Astrocyte (in vitro differentiated cells and primary cell): ENCODE results near the gene HFE. TPM values are rescaled to one million over a fixed set of nuclear protein-coding genes. Genes with fewer than 3 reads are reported as not detected.

Experiments
- DNase-seq: peaks from one replicate; pipeline ENCODE4 v3.0.0-alpha.2; 2010; ENCODE audit warnings: low read depth
- FAIRE-seq: peaks from 2 replicates; lab custom pipeline; 2011; peaks lifted over from hg19 to GRCh38; lab: Jason Lieb, UNC
- H2AFZ ChIP-seq: 2 replicates; pipeline ENCODE4 v1.6.0; 2012; ENCODE audit warnings: low read depth, low read length, inconsistent platforms
- H3K27ac ChIP-seq: 2 replicates; pipeline ENCODE4 v1.5.1; 2011; ENCODE audit warnings: low read depth, low read length, inconsistent platforms
- H3K27me3 ChIP-seq: 2 replicates; pipeline ENCODE4 v1.6.0; 2011; ENCODE audit warnings: low read length, inconsistent platforms; ENCODE audit not compliant: insufficient read depth
- H3K36me3 ChIP-seq: 2 replicates; pipeline ENCODE4 v1.5.1; 2011; ENCODE audit warnings: low read length, inconsistent platforms; ENCODE audit not compliant: insufficient read depth
- H3K4me1 ChIP-seq: 2 replicates; pipeline ENCODE4 v1.5.1; 2011; ENCODE audit warnings: low read length, inconsistent platforms; ENCODE audit not compliant: insufficient read depth
- H3K4me2 ChIP-seq: 2 replicates; pipeline ENCODE4 v1.6.0; 2012; ENCODE audit warnings: low read length, inconsistent platforms
- H3K4me3 ChIP-seq: 2 replicates; pipeline ENCODE4 v1.5.1; 2011; ENCODE audit warnings: low read depth, mild to moderate bottlenecking, low read length, inconsistent platforms; ENCODE audit not compliant: insufficient read depth
- H3K79me2 ChIP-seq: 2 replicates; pipeline ENCODE4 v1.6.0; 2012; ENCODE audit warnings: mild to moderate bottlenecking, low read length, inconsistent platforms; ENCODE audit not compliant: insufficient read depth
- H3K9ac ChIP-seq: 2 replicates; pipeline ENCODE4 v1.6.0; 2012; ENCODE audit warnings: mild to moderate bottlenecking, low read length, inconsistent platforms
- H3K9me3 ChIP-seq: 2 replicates; pipeline ENCODE4 v1.5.1; 2012; ENCODE audit warnings: low read depth, mild to moderate bottlenecking, low read length, inconsistent platforms; ENCODE audit not compliant: insufficient read depth
- H4K20me1 ChIP-seq: 2 replicates; pipeline ENCODE4 v1.6.0; 2012; ENCODE audit warnings: low read length, inconsistent platforms; ENCODE audit not compliant: insufficient read depth
- H3K27ac Mint-ChIP-seq: one replicate; pipeline ENCODE4 v1.8.0; 2021; ENCODE audit warnings: mild to moderate bottlenecking, mixed read lengths; ENCODE audit not compliant: unreplicated experiment
- H3K27me3 Mint-ChIP-seq: one replicate; pipeline ENCODE4 v1.8.0; 2021; ENCODE audit warnings: low read depth, mixed read lengths; ENCODE audit not compliant: unreplicated experiment
- H3K36me3 Mint-ChIP-seq: one replicate; pipeline ENCODE4 v1.8.0; 2021; ENCODE audit warnings: low read depth, mixed read lengths; ENCODE audit not compliant: unreplicated experiment
- H3K4me1 Mint-ChIP-seq: one replicate; pipeline ENCODE4 v1.8.0; 2021; ENCODE audit warnings: low read depth, mixed read lengths; ENCODE audit not compliant: unreplicated experiment
- H3K4me3 Mint-ChIP-seq: one replicate; pipeline ENCODE4 v1.8.0; 2021; ENCODE audit warnings: mild to moderate bottlenecking, moderate library complexity, mixed read lengths; ENCODE audit not compliant: unreplicated experiment
- H3K9me3 Mint-ChIP-seq: one replicate; pipeline ENCODE4 v1.8.0; 2021; ENCODE audit warnings: mild to moderate bottlenecking, mixed read lengths; ENCODE audit not compliant: unreplicated experiment
- CTCF ChIP-seq: IDR thresholded peaks from 2 replicates; pipeline ENCODE4 v1.5.1; 2011; ENCODE audit warnings: low read depth, mild to moderate bottlenecking, inconsistent platforms, low read length, moderate library complexity; ENCODE audit not compliant: insufficient read depth
- EZH2 ChIP-seq: IDR thresholded peaks from 2 replicates; pipeline ENCODE4 v1.6.1; 2012; ENCODE audit warnings: mild to moderate bottlenecking, low read length, inconsistent platforms; ENCODE audit not compliant: insufficient read depth
- total RNA-seq: library from RNA; stranded (reverse); gene quantifications from 2 replicates; pipeline ENCODE4 v1.2.1, GENCODE V29; 2021

The HFE gene
- total RNA-seq, 1 donor from 2014 or later = 5.7 TPM

GRCh38 chr6:26133730-26134129 is 46.5 kb downstream of the HFE start:
- no peak overlapping the region for H2AFZ ChIP-seq
- no peak overlapping the region for H3K4me3 Mint-ChIP-seq
- peaks cover 7% of the 10 kb centered on the region for H4K20me1 ChIP-seq
- H3K9me3 ChIP-seq = no peaks in the 10 kb centered on the region
- H3K4me1 Mint-ChIP-seq = peaks cover 23% of the 10 kb centered on the region
- peaks cover 2% of the 10 kb centered on the region for H3K36me3 ChIP-seq
- TF ChIP-seq CTCF (no peak), EZH2 (no peak)
- H3K27ac ChIP-seq = no peak overlapping the region
- peaks cover 22% of the 10 kb centered on the region for H3K36me3 Mint-ChIP-seq
- no peak overlapping the region for H3K27ac Mint-ChIP-seq
- H3K9ac ChIP-seq = no peak overlapping the region
- H3K9me3 Mint-ChIP-seq = no peaks in the 10 kb centered on the region
- no peaks in the 10 kb centered on the region for H3K4me1 ChIP-seq
- H3K4me3 ChIP-seq = no peak overlapping the region
- no peak overlapping the region for H3K4me2 ChIP-seq
- no peaks in the 10 kb centered on the region for H3K27me3 ChIP-seq
- no peaks in the 10 kb centered on the region for H3K27me3 Mint-ChIP-seq
- H3K79me2 ChIP-seq = no peaks in the 10 kb centered on the region
- no peak for FAIRE-seq
- DNase-seq = no peak

GRCh38 chr6:26136321-26136720 is 49.1 kb downstream of the HFE start:
- H3K27ac ChIP-seq = no peak overlapping the region
- TF ChIP-seq EZH2 (no peak), CTCF (no peak)
- FAIRE-seq (no peak), DNase-seq (no peak)
- H3K27me3 ChIP-seq = no peaks in the 10 kb centered on the region
- H3K9ac ChIP-seq = no peak overlapping the region
- H3K9me3 ChIP-seq = no peaks in the 10 kb centered on the region
- no peaks in the 10 kb centered on the region for H3K9me3 Mint-ChIP-seq
- H3K27ac Mint-ChIP-seq = no peak overlapping the region
- H3K4me2 ChIP-seq = no peak overlapping the region
- H3K4me1 Mint-ChIP-seq = peaks cover 24% of the 10 kb centered on the region
- no peak overlapping the region for H3K4me3 ChIP-seq
- H2AFZ ChIP-seq = no peak overlapping the region
- H3K79me2 ChIP-seq = no peaks in the 10 kb centered on the region
- H4K20me1 ChIP-seq = peaks cover 5% of the 10 kb centered on the region
- H3K36me3 Mint-ChIP-seq = peaks cover 27% of the 10 kb centered on the region
- H3K27me3 Mint-ChIP-seq = no peaks in the 10 kb centered on the region
- no peaks in the 10 kb centered on the region for H3K4me1 ChIP-seq
- H3K4me3 Mint-ChIP-seq = no peak overlapping the region
- H3K36me3 ChIP-seq = peaks cover 2% of the 10 kb centered on the region

GRCh38 chr6:26140254-26140966 is 53.2 kb downstream of the HFE start:
- Mint-ChIP-seq H3K9me3 (peaks cover 2% of the 10 kb centered on the region), H3K27me3 (no peaks in the 10 kb centered on the region), H3K4me3 (peak overlapping the region; percentile 61), H3K4me1 (peaks cover 25% of the 10 kb centered on the region), H3K27ac (no peak overlapping the region), H3K36me3 (peaks cover 24% of the 10 kb centered on the region)
- TF ChIP-seq CTCF (no peak), EZH2 (no peak)
- H3K36me3 ChIP-seq = peaks cover 2% of the 10 kb centered on the region
- no peak overlapping the region for H2AFZ ChIP-seq
- FAIRE-seq (no peak), DNase-seq (no peak)
- H3K4me2 ChIP-seq = no peak overlapping the region
- no peaks in the 10 kb centered on the region for H3K4me1 ChIP-seq
- H3K9me3 ChIP-seq = no peaks in the 10 kb centered on the region
- H3K27ac ChIP-seq = no peak overlapping the region
- H3K27me3 ChIP-seq = no peaks in the 10 kb centered on the region
- no peak overlapping the region for H3K4me3 ChIP-seq
- H4K20me1 ChIP-seq = peaks cover 5% of the 10 kb centered on the region
- no peak overlapping the region for H3K9ac ChIP-seq
- no peaks in the 10 kb centered on the region for H3K79me2 ChIP-seq
